ENCODE data around the gene CBY2.
A peak's percentile ranks its signal among the peaks of the same experiment; 100 is the strongest.
"Not testable (repeated sequence)": the region's sequence is repeated elsewhere in the genome, so short reads cannot be mapped to it uniquely, and the experiment has no call there.

CBY2 gene

GRCh38 chr13:45752510-45752909 lies 50.4 kb downstream of the CBY2 start:
- no peak overlapping the region for H3K27ac ChIP-seq (replicated peaks)
- TF ChIP-seq POLR2AphosphoS5 (IDR thresholded peaks at IDR 0.05; ENCODE audit: low read depth) = no peak
- TF ChIP-seq GABPA (IDR thresholded peaks at IDR 0.05; ENCODE audit: low read depth) = peak; percentile 52; the same call in 1 of the 2 replicates

GRCh38 chr13:45756498-45756897 lies 54.4 kb downstream of the CBY2 start:
- H3K27ac ChIP-seq (replicated peaks); H3K27me3 ChIP-seq (ENCODE audit: insufficient read depth, poor library complexity, severe bottlenecking); DNase-seq (ENCODE audit: low read depth in 1 of 2, low spot score in 1 of 2); H3K4me3 ChIP-seq (replicated peaks; ENCODE audit: insufficient read depth, low read length): not testable (repeated sequence)

More at GRCh38 chr13:45752510-45752909, 50.4 kb downstream of the CBY2 start:
- no peaks in the 10 kb centered on the region for H3K27me3 ChIP-seq (ENCODE audit: insufficient read depth, poor library complexity, severe bottlenecking)
- DNase-seq (ENCODE audit: low read depth in 1 of 2, low spot score in 1 of 2) = peak in 1 of 2 experiments; percentile 49
- no peak overlapping the region for H3K4me3 ChIP-seq (replicated peaks; ENCODE audit: insufficient read depth, low read length)

- H3K27me3 ChIP-seq (ENCODE audit: insufficient read depth, poor library complexity, severe bottlenecking); H3K27ac ChIP-seq (replicated peaks); DNase-seq (ENCODE audit: low read depth in 1 of 2, low spot score in 1 of 2); H3K4me3 ChIP-seq (replicated peaks; ENCODE audit: insufficient read depth, low read length): not testable (repeated sequence)
Measured at GRCh38 chr13:45757589-45757988, 55.5 kb downstream of the CBY2 start.

GRCh38 chr13:45763419-45763818 lies 61.3 kb downstream of the CBY2 start:
- no peak for DNase-seq (ENCODE audit: low read depth in 1 of 2, low spot score in 1 of 2)
- Histone ChIP-seq H3K27ac (replicated peaks) (no peak overlapping the region), H3K4me3 (replicated peaks; ENCODE audit: insufficient read depth, low read length) (no peak overlapping the region), H3K27me3 (ENCODE audit: insufficient read depth, poor library complexity, severe bottlenecking) (peaks cover 2% of the 10 kb centered on the region)
- TF ChIP-seq, protein P1, sequence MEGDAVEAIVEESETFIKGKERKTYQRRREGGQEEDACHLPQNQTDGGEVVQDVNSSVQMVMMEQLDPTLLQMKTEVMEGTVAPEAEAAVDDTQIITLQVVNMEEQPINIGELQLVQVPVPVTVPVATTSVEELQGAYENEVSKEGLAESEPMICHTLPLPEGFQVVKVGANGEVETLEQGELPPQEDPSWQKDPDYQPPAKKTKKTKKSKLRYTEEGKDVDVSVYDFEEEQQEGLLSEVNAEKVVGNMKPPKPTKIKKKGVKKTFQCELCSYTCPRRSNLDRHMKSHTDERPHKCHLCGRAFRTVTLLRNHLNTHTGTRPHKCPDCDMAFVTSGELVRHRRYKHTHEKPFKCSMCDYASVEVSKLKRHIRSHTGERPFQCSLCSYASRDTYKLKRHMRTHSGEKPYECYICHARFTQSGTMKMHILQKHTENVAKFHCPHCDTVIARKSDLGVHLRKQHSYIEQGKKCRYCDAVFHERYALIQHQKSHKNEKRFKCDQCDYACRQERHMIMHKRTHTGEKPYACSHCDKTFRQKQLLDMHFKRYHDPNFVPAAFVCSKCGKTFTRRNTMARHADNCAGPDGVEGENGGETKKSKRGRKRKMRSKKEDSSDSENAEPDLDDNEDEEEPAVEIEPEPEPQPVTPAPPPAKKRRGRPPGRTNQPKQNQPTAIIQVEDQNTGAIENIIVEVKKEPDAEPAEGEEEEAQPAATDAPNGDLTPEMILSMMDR (IDR thresholded peaks at IDR 0.05; ENCODE audit: insufficient read depth, low read length) = no peak
- TF ChIP-seq POLR2AphosphoS5 (IDR thresholded peaks at IDR 0.05; ENCODE audit: low read depth) (no peak), GABPA (IDR thresholded peaks at IDR 0.05; ENCODE audit: low read depth) (no peak)

Measured in HL-60 (cell line).